ENCODE measurements around the gene NEU1. TPM values are rescaled to one million over a fixed set of nuclear protein-coding genes. Genes with fewer than 3 reads are reported as not detected.
A peak's percentile ranks its signal among the peaks of the same experiment; 100 is the strongest.
"Not testable (repeated sequence)": the region's sequence is repeated elsewhere in the genome, so short reads cannot be mapped to it uniquely, and the experiment has no call there.

The NEU1 gene
- total and polyA plus RNA-seq, 2 donors = 20.8 to 21.9 TPM

GRCh38 chr6:31839779-31840126 is 22.9 kb downstream of the NEU1 start:
- H3K9me3 ChIP-seq (ENCODE audit: control insufficient read depth in 2 of 2, insufficient read depth in 1 of 2, low read length in 1 of 2); H3K27me3 ChIP-seq (ENCODE audit: control insufficient read depth in 2 of 2, insufficient read depth in 1 of 2, low read length in 1 of 2); DNase-seq (ENCODE audit: low read depth in 6 of 9, low spot score in 9 of 9); H3K4me3 ChIP-seq (ENCODE audit: low read length in 2 of 2): not testable (repeated sequence)
- Histone ChIP-seq H3K27ac (ENCODE audit: low read depth in 1 of 2, low read length in 1 of 2) (peak overlapping the region in 1 of 2 donors; percentile 31), H3K36me3 (ENCODE audit: control insufficient read depth in 2 of 2, insufficient read depth in 2 of 2, low read length in 1 of 2) (peaks cover 44 to 54% of the 10 kb centered on the region in 2 donors), H3K4me1 (ENCODE audit: control insufficient read depth in 2 of 2, insufficient read depth in 2 of 2, low read length in 2 of 2) (peaks cover 24 to 35% of the 10 kb centered on the region in 2 donors)
- WGBS = 97% methylated on average over 8 of the region's 8 CpGs

- Histone ChIP-seq H3K9me3 (ENCODE audit: control insufficient read depth in 2 of 2, insufficient read depth in 1 of 2, low read length in 1 of 2) (no peaks in the 10 kb centered on the region), H3K27ac (ENCODE audit: low read depth in 1 of 2, low read length in 1 of 2) (no peak overlapping the region), H3K36me3 (ENCODE audit: control insufficient read depth in 2 of 2, insufficient read depth in 2 of 2, low read length in 1 of 2) (peaks cover 39 to 54% of the 10 kb centered on the region in 2 donors), H3K4me1 (ENCODE audit: control insufficient read depth in 2 of 2, insufficient read depth in 2 of 2, low read length in 2 of 2) (peaks cover 24 to 39% of the 10 kb centered on the region in 2 donors), H3K4me3 (ENCODE audit: low read length in 2 of 2) (no peak overlapping the region), H3K27me3 (ENCODE audit: control insufficient read depth in 2 of 2, insufficient read depth in 1 of 2, low read length in 1 of 2) (no peaks in the 10 kb centered on the region)
- DNase-seq (ENCODE audit: low read depth in 6 of 9, low spot score in 9 of 9) = no peak
- 97% methylated on average over 3 of the region's 3 CpGs for WGBS
Observed at GRCh38 chr6:31838968-31839367, 23.7 kb downstream of the NEU1 start.

- peaks cover 39 to 54% of the 10 kb centered on the region in 2 donors for H3K36me3 ChIP-seq (ENCODE audit: control insufficient read depth in 2 of 2, insufficient read depth in 2 of 2, low read length in 1 of 2)
Observed at GRCh38 chr6:31838114-31838553, 24.5 kb downstream of the NEU1 start.

GRCh38 chr6:31837369-31838113 is 25.1 kb downstream of the NEU1 start:
- DNase-seq (ENCODE audit: low read depth in 6 of 9, low spot score in 9 of 9) = no peak
- Histone ChIP-seq H3K27ac (ENCODE audit: low read depth in 1 of 2, low read length in 1 of 2) (peak overlapping the region in 1 of 2 donors; percentile 8), H3K4me1 (ENCODE audit: control insufficient read depth in 2 of 2, insufficient read depth in 2 of 2, low read length in 2 of 2) (peaks cover 24 to 44% of the 10 kb centered on the region in 2 donors), H3K9me3 (ENCODE audit: control insufficient read depth in 2 of 2, insufficient read depth in 1 of 2, low read length in 1 of 2) (no peaks in the 10 kb centered on the region), H3K36me3 (ENCODE audit: control insufficient read depth in 2 of 2, insufficient read depth in 2 of 2, low read length in 1 of 2) (peaks cover 39 to 54% of the 10 kb centered on the region in 2 donors), H3K27me3 (ENCODE audit: control insufficient read depth in 2 of 2, insufficient read depth in 1 of 2, low read length in 1 of 2) (no peaks in the 10 kb centered on the region), H3K4me3 (ENCODE audit: low read length in 2 of 2) (peak overlapping the region; percentile 59 to 97)
- WGBS = 7% methylated on average over 1 of the region's 1 CpG

More at GRCh38 chr6:31838114-31838553, 24.5 kb downstream of the NEU1 start:
- H3K27ac ChIP-seq (ENCODE audit: low read depth in 1 of 2, low read length in 1 of 2); H3K27me3 ChIP-seq (ENCODE audit: control insufficient read depth in 2 of 2, insufficient read depth in 1 of 2, low read length in 1 of 2); H3K9me3 ChIP-seq (ENCODE audit: control insufficient read depth in 2 of 2, insufficient read depth in 1 of 2, low read length in 1 of 2); DNase-seq (ENCODE audit: low read depth in 6 of 9, low spot score in 9 of 9): not testable (repeated sequence)
- Histone ChIP-seq H3K4me3 (ENCODE audit: low read length in 2 of 2) (peak overlapping the region in 1 of 2 donors; percentile 97), H3K4me1 (ENCODE audit: control insufficient read depth in 2 of 2, insufficient read depth in 2 of 2, low read length in 2 of 2) (peaks cover 24 to 44% of the 10 kb centered on the region in 2 donors)
- 93% methylated on average over 9 of the region's 9 CpGs for WGBS

GRCh38 chr6:31836474-31837368 is 25.9 kb downstream of the NEU1 start:
- Histone ChIP-seq H3K27ac (ENCODE audit: low read depth in 1 of 2, low read length in 1 of 2) (peak overlapping the region in 1 of 2 donors; percentile 62), H3K4me3 (ENCODE audit: low read length in 2 of 2) (peak overlapping the region; percentile 59 to 97), H3K27me3 (ENCODE audit: control insufficient read depth in 2 of 2, insufficient read depth in 1 of 2, low read length in 1 of 2) (no peaks in the 10 kb centered on the region), H3K9me3 (ENCODE audit: control insufficient read depth in 2 of 2, insufficient read depth in 1 of 2, low read length in 1 of 2) (no peaks in the 10 kb centered on the region), H3K36me3 (ENCODE audit: control insufficient read depth in 2 of 2, insufficient read depth in 2 of 2, low read length in 1 of 2) (peaks cover 39 to 54% of the 10 kb centered on the region in 2 donors), H3K4me1 (ENCODE audit: control insufficient read depth in 2 of 2, insufficient read depth in 2 of 2, low read length in 2 of 2) (peaks cover 24 to 44% of the 10 kb centered on the region in 2 donors)
- DNase-seq (ENCODE audit: low read depth in 6 of 9, low spot score in 9 of 9) = no peak
- 24% methylated on average over 12 of the region's 12 CpGs for WGBS

GRCh38 chr6:31836047-31836473 is 26.6 kb downstream of the NEU1 start:
- DNase-seq (ENCODE audit: low read depth in 6 of 9, low spot score in 9 of 9) = no peak
- 12% methylated on average over 14 of the region's 14 CpGs for WGBS
- Histone ChIP-seq H3K4me1 (ENCODE audit: control insufficient read depth in 2 of 2, insufficient read depth in 2 of 2, low read length in 2 of 2) (peaks cover 25 to 45% of the 10 kb centered on the region in 2 donors), H3K27me3 (ENCODE audit: control insufficient read depth in 2 of 2, insufficient read depth in 1 of 2, low read length in 1 of 2) (no peaks in the 10 kb centered on the region), H3K9me3 (ENCODE audit: control insufficient read depth in 2 of 2, insufficient read depth in 1 of 2, low read length in 1 of 2) (no peaks in the 10 kb centered on the region), H3K27ac (ENCODE audit: low read depth in 1 of 2, low read length in 1 of 2) (peak overlapping the region; percentile 15 to 62), H3K4me3 (ENCODE audit: low read length in 2 of 2) (peak overlapping the region; percentile 59 to 97), H3K36me3 (ENCODE audit: control insufficient read depth in 2 of 2, insufficient read depth in 2 of 2, low read length in 1 of 2) (peaks cover 39 to 50% of the 10 kb centered on the region in 2 donors)

GRCh38 chr6:31834367-31835250 is 28.0 kb downstream of the NEU1 start:
- WGBS = under 1% methylated on average over 59 of the region's 59 CpGs
- H3K4me1 ChIP-seq (ENCODE audit: control insufficient read depth in 2 of 2, insufficient read depth in 2 of 2, low read length in 2 of 2) = peaks cover 25 to 57% of the 10 kb centered on the region in 2 donors
- H3K36me3 ChIP-seq (ENCODE audit: control insufficient read depth in 2 of 2, insufficient read depth in 2 of 2, low read length in 1 of 2) = peaks cover 25 to 35% of the 10 kb centered on the region in 2 donors
- peak in 8 of 9 donors; percentile 69 to 94 (median 80) for DNase-seq (ENCODE audit: low read depth in 6 of 9, low spot score in 9 of 9)
- H3K27ac ChIP-seq (ENCODE audit: low read depth in 1 of 2, low read length in 1 of 2) = peak overlapping the region; percentile 96 to 99
- no peaks in the 10 kb centered on the region for H3K9me3 ChIP-seq (ENCODE audit: control insufficient read depth in 2 of 2, insufficient read depth in 1 of 2, low read length in 1 of 2)
- H3K4me3 ChIP-seq (ENCODE audit: low read length in 2 of 2) = peak overlapping the region; percentile 59 to 97
- H3K27me3 ChIP-seq (ENCODE audit: control insufficient read depth in 2 of 2, insufficient read depth in 1 of 2, low read length in 1 of 2) = no peaks in the 10 kb centered on the region

- Histone ChIP-seq H3K27me3 (ENCODE audit: control insufficient read depth in 2 of 2, insufficient read depth in 1 of 2, low read length in 1 of 2) (peaks cover 0 to 13% of the 10 kb centered on the region in 2 donors), H3K36me3 (ENCODE audit: control insufficient read depth in 2 of 2, insufficient read depth in 2 of 2, low read length in 1 of 2) (peaks cover 0 to 5% of the 10 kb centered on the region in 2 donors), H3K27ac (ENCODE audit: low read depth in 1 of 2, low read length in 1 of 2) (peak overlapping the region in 1 of 2 donors; percentile 93), H3K4me1 (ENCODE audit: control insufficient read depth in 2 of 2, insufficient read depth in 2 of 2, low read length in 2 of 2) (peaks cover 11 to 47% of the 10 kb centered on the region in 2 donors), H3K4me3 (ENCODE audit: low read length in 2 of 2) (no peak overlapping the region), H3K9me3 (ENCODE audit: control insufficient read depth in 2 of 2, insufficient read depth in 1 of 2, low read length in 1 of 2) (peaks cover 0 to 4% of the 10 kb centered on the region in 2 donors)
- DNase-seq (ENCODE audit: low read depth in 6 of 9, low spot score in 9 of 9) = no peak
- WGBS = 94% methylated on average over 15 of the region's 15 CpGs
Observed at GRCh38 chr6:31831350-31832215, 31.0 kb downstream of the NEU1 start.
